ENCODE data around the gene MAP3K1. TPM values are rescaled to one million over a fixed set of nuclear protein-coding genes. Genes with fewer than 3 reads are reported as not detected.

Gene MAP3K1
- total RNA-seq, 4 donors from 2014 or later: 12.8 to 55.3 (median 17.4) TPM

DNA sequence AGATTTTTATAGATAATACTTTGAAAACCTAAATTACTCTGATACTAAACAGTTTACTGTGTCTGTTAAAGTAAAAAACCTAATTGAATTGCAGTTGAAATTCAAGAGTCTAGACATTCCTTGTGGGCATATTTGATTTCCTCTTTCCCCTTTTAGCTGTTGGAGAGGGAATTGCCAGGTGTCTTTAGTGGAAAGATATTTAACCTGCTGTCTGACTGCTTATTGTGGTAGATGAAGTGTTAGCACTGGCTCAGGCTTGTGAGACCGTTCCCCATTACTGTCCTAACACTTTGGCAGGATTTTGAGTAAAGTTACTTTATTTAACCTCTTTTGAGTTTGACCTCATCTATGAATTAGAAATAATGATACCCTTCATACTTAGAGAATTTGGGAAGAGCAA, 16.4 kb downstream of the MAP3K1 start:
- Histone ChIP-seq H3K36me3 (no peaks in the 10 kb centered on the region), H3K27me3 (no peaks in the 10 kb centered on the region), H3K27ac (no peak overlapping the region), H3K9me3 (no peaks in the 10 kb centered on the region), H3K4me3 (no peak overlapping the region), H3K4me1 (peaks cover 0 to 15% (median 10%) of the 10 kb centered on the region in 4 donors)
- DNase-seq: no peak
- no peak for TF ChIP-seq POLR2A (IDR thresholded peaks at IDR 0.05)
- TF ChIP-seq CTCF (IDR thresholded peaks at IDR 0.05): no peak

DNA sequence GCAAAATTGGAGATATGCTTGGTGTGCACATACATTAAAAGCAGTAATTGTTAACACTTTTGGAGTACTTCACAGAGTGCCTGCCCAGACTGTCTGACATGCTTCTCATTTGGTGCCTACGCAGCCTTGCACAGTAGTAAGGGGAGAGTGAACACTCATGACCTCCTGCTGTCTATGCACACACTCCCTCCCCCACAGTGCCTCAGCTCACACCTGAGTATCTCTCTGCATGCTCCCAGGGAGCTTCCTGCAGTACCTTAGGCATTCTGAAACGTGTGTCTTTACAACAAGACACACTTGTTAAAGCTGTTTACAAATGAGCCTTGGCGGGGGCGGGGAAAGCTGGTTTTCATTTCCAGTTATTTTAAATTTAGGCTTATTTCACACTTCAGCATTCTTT, 18.0 kb downstream of the MAP3K1 start:
- H3K9me3 ChIP-seq: no peaks in the 10 kb centered on the region
- H3K4me3 ChIP-seq: no peak overlapping the region
- H3K27me3 ChIP-seq: no peaks in the 10 kb centered on the region
- H3K36me3 ChIP-seq: no peaks in the 10 kb centered on the region
- H3K27ac ChIP-seq: peak overlapping the region in 1 of 4 donors; percentile 49
- TF ChIP-seq CTCF (IDR thresholded peaks at IDR 0.05) (no peak), POLR2A (IDR thresholded peaks at IDR 0.05) (no peak)
- DNase-seq: no peak
- peaks cover under 1 to 30% (median 8%) of the 10 kb centered on the region in 4 donors for H3K4me1 ChIP-seq

DNA sequence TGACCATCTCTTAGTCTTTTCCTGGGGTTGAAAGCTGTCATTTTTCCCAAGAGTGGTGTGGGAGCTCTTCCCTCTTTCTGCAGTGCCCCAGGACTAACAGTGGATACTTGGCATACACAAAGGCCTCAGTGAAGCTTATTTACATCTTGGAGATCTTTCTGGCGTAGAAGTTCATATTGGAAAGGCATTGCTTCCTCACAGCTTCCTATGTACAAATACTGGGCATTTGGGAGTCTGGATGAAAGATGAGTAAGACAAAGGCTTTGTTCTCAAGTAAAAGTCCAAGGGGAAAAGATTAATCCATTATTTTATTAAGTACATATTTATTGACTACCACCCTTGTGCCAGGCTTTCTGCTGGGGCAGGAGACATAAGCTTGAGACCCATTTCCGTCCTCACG, 22.0 kb downstream of the MAP3K1 start:
- Histone ChIP-seq H3K36me3 (no peaks in the 10 kb centered on the region), H3K4me3 (no peak overlapping the region), H3K27ac (peak overlapping the region in 1 of 4 donors; percentile 62), H3K9me3 (no peaks in the 10 kb centered on the region), H3K4me1 (peaks cover 2 to 29% (median 7%) of the 10 kb centered on the region in 4 donors), H3K27me3 (no peaks in the 10 kb centered on the region)
- DNase-seq: no peak
- no peak for TF ChIP-seq CTCF (IDR thresholded peaks at IDR 0.05)
- no peak for TF ChIP-seq POLR2A (IDR thresholded peaks at IDR 0.05)

- Histone ChIP-seq H3K36me3 (no peaks in the 10 kb centered on the region), H3K27me3 (no peaks in the 10 kb centered on the region), H3K9me3 (no peaks in the 10 kb centered on the region), H3K27ac (peak overlapping the region in 1 of 4 donors; percentile 62), H3K4me3 (no peak overlapping the region), H3K4me1 (peaks cover 0 to 23% (median 7%) of the 10 kb centered on the region in 4 donors)
- no peak for DNase-seq
- no peak for TF ChIP-seq POLR2A (IDR thresholded peaks at IDR 0.05)
- no peak for TF ChIP-seq CTCF (IDR thresholded peaks at IDR 0.05)
Observed at GRCh38 chr5:56837956-56838355, 22.6 kb downstream of the MAP3K1 start.

DNA sequence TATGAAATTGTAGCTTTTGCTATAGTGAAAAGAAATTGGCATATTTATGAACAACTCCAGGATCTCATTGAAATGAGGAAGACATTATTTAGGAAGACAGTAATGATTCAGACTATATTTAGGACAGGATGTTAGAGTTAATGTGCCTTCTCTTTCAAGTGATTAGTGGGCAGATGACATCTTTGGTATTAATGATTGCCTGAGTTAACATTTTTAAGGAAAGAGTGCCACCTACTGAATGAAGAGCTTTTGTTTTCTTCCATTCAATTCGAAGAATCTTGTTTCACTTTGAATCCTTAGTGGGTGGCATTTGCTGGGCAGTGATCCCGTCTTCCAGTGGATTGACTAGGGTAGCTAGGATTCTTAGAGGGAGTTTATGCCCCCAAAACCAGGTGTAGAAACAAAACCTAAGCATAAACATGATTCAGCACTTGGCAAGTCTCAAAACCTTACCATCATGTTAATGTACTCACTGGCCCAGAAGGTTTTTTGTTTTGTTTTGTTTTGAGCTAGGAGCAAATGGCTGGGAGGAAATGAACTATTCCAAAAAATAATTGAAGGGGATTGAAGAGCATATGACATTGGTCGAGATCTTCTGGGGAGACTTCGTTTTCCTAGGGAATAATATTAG, 23.2 kb downstream of the MAP3K1 start:
- Histone ChIP-seq H3K27ac (peak overlapping the region; percentile 29 to 62 (median 34)), H3K4me3 (no peak overlapping the region), H3K9me3 (no peaks in the 10 kb centered on the region), H3K27me3 (no peaks in the 10 kb centered on the region), H3K36me3 (no peaks in the 10 kb centered on the region), H3K4me1 (peaks cover 0 to 21% (median 7%) of the 10 kb centered on the region in 4 donors)
- no peak for DNase-seq
- TF ChIP-seq POLR2A (IDR thresholded peaks at IDR 0.05) (no peak), CTCF (IDR thresholded peaks at IDR 0.05) (peak in 5 of 6 experiments; percentile 30 to 92 (median 76))
